Measurements from ENCODE around the gene PSTPIP1.

DNA sequence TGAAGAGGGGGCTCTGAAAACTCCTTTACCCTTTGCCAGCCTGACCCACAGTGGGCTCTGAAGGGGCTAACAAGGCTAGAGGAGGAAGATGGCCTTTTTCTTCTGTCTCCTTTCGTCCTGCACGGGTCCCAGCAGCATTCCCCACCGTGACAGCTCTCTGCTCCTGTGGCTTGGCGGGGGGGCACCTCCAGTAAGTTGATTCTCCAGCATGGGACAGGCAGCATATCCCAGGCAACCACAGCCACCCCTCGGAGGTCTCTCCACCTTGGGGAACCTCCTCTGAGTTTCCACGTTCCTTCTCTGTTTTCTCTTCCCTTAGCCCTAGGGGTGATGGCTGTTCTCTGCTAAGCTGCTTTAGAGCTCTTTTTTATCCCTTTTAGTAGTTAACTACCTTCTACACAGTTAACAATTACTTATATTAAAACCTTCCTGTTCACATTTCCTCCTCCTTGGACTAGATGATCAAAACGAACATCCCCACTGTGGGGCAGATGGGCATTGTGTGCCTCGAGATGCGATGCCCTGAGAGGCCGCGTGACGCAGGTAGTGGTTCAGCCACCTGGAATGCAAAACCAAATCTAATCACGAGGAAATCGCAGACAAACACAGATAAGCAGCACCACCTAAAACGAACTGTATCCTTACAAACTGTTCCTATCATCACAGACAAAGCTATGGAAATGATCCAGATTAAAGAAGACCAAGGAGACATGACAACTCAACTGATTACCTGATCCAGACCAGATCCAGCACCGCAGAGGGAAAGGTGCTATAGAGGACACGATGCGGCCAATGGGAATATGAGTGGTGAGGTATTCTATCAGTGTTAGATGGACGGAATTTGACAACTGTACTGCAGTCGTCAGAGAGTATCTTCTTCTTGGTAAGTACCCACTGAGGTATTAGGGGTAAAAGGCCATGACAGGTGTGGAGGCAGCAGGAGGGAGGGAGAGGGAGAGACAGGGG lies 48.3 kb downstream of the PSTPIP1 start:
- no peak for TF ChIP-seq POLR2A (IDR thresholded peaks at IDR 0.05; ENCODE audit: low read length)
- TF ChIP-seq GATA1 (IDR thresholded peaks at IDR 0.05; ENCODE audit: low read depth, low read length) = no peak

Measured in erythroblast (primary cell).